K562 (cell line): Measurements from ENCODE around the gene SLC13A4. TPM values are rescaled to one million over a fixed set of nuclear protein-coding genes. Genes with fewer than 3 reads are reported as not detected.
A peak's percentile ranks its signal among the peaks of the same experiment; 100 is the strongest.

Experiments
- ATAC-seq: fragments of 200-7000 bp; cut with Tn5 transposase; 3 replicates; pipeline ENCODE4 v1.9.1; 2020; ENCODE audit warnings: moderate library complexity
- BruUV-seq: library from RNA; stranded (reverse); fragments of 400-500 nt; replicated peaks from 2 replicates; lab custom pipeline; 2021; lab: Mats Ljungman, UMichigan
- CTCF ChIA-PET: fragments of 300-600 bp; formaldehyde crosslinking; extraction: SDS; loops from one replicate; lab custom pipeline; 2021; ENCODE audit warnings: low intra/inter-chr PET ratio; lab: Yijun Ruan, JAX
- POLR2A ChIA-PET: fragments of 300-600, 350-650 bp; sonication (Branson Sonifier 250); formaldehyde crosslinking; extraction: SDS; loops from one replicate; lab custom pipeline; 2021; ENCODE audit warnings: antibody characterized with exemption, inconsistent platforms; lab: Yijun Ruan, JAX
- DNase-seq, 4 experiments: peaks; one replicate each; pipeline versions ENCODE4 v3.0.0 to v3.0.0-alpha.2; 2011 to 2018; ENCODE audit warnings: low spot score in 3 of 4, mixed read lengths in 3 of 4; ENCODE audit errors: extremely low read depth in 1 of 4
- FAIRE-seq: peaks from 2 replicates; lab custom pipeline; 2011; peaks lifted over from hg19 to GRCh38; lab: Jason Lieb, UNC
- H2AFZ ChIP-seq: 2 replicates; pipeline ENCODE4 v1.6.0; 2011; ENCODE audit warnings: low read depth, low read length, control low read depth, inconsistent platforms
- H3K27ac ChIP-seq: fragments of 200-600 bp; 3 replicates; pipeline ENCODE4 v1.8.0; 2011; ENCODE audit warnings: low read depth, mild to moderate bottlenecking, control low read depth, inconsistent platforms, low read length, moderate library complexity, mixed read lengths; ENCODE audit errors: extremely low read depth
- H3K27me3 ChIP-seq, 2 experiments: fragments of 300-600 bp in 1 of 2; 2 replicates in 1 of 2; 3 replicates in 1 of 2; pipeline versions ENCODE4 v1.6.0 to v1.8.0; 2011; ENCODE audit warnings: inconsistent platforms in 2 of 2, low read length in 2 of 2, mild to moderate bottlenecking in 1 of 2, mixed read lengths in 1 of 2, moderate library complexity in 1 of 2; ENCODE audit not compliant: control insufficient read depth in 2 of 2, insufficient read depth in 2 of 2
- H3K36me3 ChIP-seq: fragments of 300-600 bp; 3 replicates; pipeline ENCODE4 v1.8.0; 2011; ENCODE audit warnings: mild to moderate bottlenecking, low read length, inconsistent platforms; ENCODE audit not compliant: control insufficient read depth, insufficient read depth
- H3K4me1 ChIP-seq, 2 experiments: fragments of 200-600 bp in 1 of 2; replicated peaks in 1 of 2; 2 replicates in 1 of 2; 3 replicates in 1 of 2; pipeline versions ENCODE4 v1.5.1 to v1.8.0; 2011; ENCODE audit warnings: inconsistent platforms in 2 of 2, low read length in 2 of 2, mild to moderate bottlenecking in 1 of 2, mixed read lengths in 1 of 2, moderate library complexity in 1 of 2; ENCODE audit not compliant: control insufficient read depth in 2 of 2, insufficient read depth in 2 of 2
- H3K4me2 ChIP-seq: 2 replicates; pipeline ENCODE4 v1.6.1; 2011; ENCODE audit warnings: low read length, control low read depth, inconsistent platforms, mixed read lengths; ENCODE audit not compliant: insufficient read depth
- H3K4me3 ChIP-seq: fragments of 200-600 bp; sonication (generic), shearing (Covaris generic); 2 replicates; pipeline ENCODE4 v1.5.1; 2016; ENCODE audit warnings: control low read depth, inconsistent platforms
- H3K79me2 ChIP-seq: fragments of 200-600 bp; 3 replicates; pipeline ENCODE4 v1.8.0; 2011; ENCODE audit warnings: low read length, inconsistent platforms; ENCODE audit not compliant: control insufficient read depth, insufficient read depth
- H3K9ac ChIP-seq, 2 experiments: 2 replicates each; pipeline versions ENCODE4 v1.6.0 to v1.6.1; 2011; ENCODE audit warnings: low read depth in 2 of 2, low read length in 2 of 2, control low read depth in 1 of 2, inconsistent platforms in 1 of 2, mild to moderate bottlenecking in 1 of 2, mixed read lengths in 1 of 2; ENCODE audit not compliant: insufficient read depth in 1 of 2
- H3K9me1 ChIP-seq: one replicate; pipeline ENCODE4 v1.6.0; 2011; ENCODE audit warnings: inconsistent platforms, mild to moderate bottlenecking, low read length, moderate library complexity; ENCODE audit not compliant: control insufficient read depth, insufficient read depth
- H3K9me3 ChIP-seq: replicated peaks from 2 replicates; pipeline ENCODE4 v1.5.1; 2011; ENCODE audit warnings: low read depth, low read length, inconsistent platforms; ENCODE audit not compliant: control insufficient read depth, insufficient read depth
- H4K20me1 ChIP-seq: replicated peaks from 2 replicates; pipeline ENCODE4 v1.6.1; 2011; ENCODE audit warnings: low read length, inconsistent platforms, mixed read lengths; ENCODE audit not compliant: control insufficient read depth, insufficient read depth
- CEBPB ChIP-seq: fragments of 450-650 bp; IDR thresholded peaks from 2 replicates; pipeline ENCODE4 v1.6.1; 2016; ENCODE audit warnings: missing genetic modification characterization, missing compliant biosample characterization
- DMBX1 ChIP-seq: fragments of 250-450 bp; sonication (Bioruptor Pico); IDR thresholded peaks from 2 replicates; pipeline ENCODE4 v1.8.0; 2022; ENCODE audit warnings: inconsistent platforms, mild to moderate bottlenecking, moderate library complexity, borderline replicate concordance
- L3MBTL2 ChIP-seq: fragments of 450-650 bp; IDR thresholded peaks from 2 replicates; pipeline ENCODE4 v1.6.1; 2016; ENCODE audit warnings: mild to moderate bottlenecking, moderate library complexity
- NR2C1 ChIP-seq, 2 experiments: fragments of 450-650 bp; IDR thresholded peaks; 2 replicates each; pipeline ENCODE4 v1.6.1; 2017; ENCODE audit warnings: mild to moderate bottlenecking in 2 of 2, antibody characterized with exemption in 1 of 2, inconsistent platforms in 1 of 2, missing compliant biosample characterization in 1 of 2, missing genetic modification characterization in 1 of 2
- RBM17 ChIP-seq: fragments of 200-400 bp; formaldehyde crosslinking; IDR thresholded peaks from 2 replicates; pipeline ENCODE4 v1.6.1; 2017; ENCODE audit warnings: low read depth, mild to moderate bottlenecking, low read length, borderline replicate concordance
- SETDB1 ChIP-seq: IDR thresholded peaks from one replicate; pipeline ENCODE4 v1.6.1; 2012; ENCODE audit warnings: low read length, control low read depth, inconsistent platforms
- ZBTB7A ChIP-seq: IDR thresholded peaks from 2 replicates; pipeline ENCODE4 v1.6.1; 2011; ENCODE audit warnings: low read depth, mild to moderate bottlenecking, low read length, moderate library complexity, borderline replicate concordance; ENCODE audit not compliant: control insufficient read depth
- ZNF175 ChIP-seq: fragments of 200-800 bp; sonication (Bioruptor generic); IDR thresholded peaks from 2 replicates; pipeline ENCODE4 v1.6.1; 2016; ENCODE audit warnings: low read depth, mild to moderate bottlenecking, missing genetic modification characterization, missing compliant biosample characterization
- ZNF431 ChIP-seq: sonication (generic); formaldehyde crosslinking; IDR thresholded peaks from 2 replicates; pipeline ENCODE4 v1.8.0; 2022; ENCODE audit warnings: mild to moderate bottlenecking, missing genetic modification reagents
- ZNF589 ChIP-seq: fragments of 200-800 bp; sonication (Bioruptor generic); IDR thresholded peaks from 2 replicates; pipeline ENCODE4 v1.6.1; 2016; ENCODE audit warnings: low read depth, missing genetic modification characterization, missing compliant biosample characterization
- WGBS: fragments of 100-300 bp; shearing (Covaris generic); methylation state at CpG from one replicate; pipeline ENCODE4 v1.1.6; 2016; ENCODE audit warnings: low coverage, mixed read lengths; ENCODE audit not compliant: insufficient coverage; ENCODE audit errors: missing lambda C conversion rate; 5-methylcytosine and 5-hydroxymethylcytosine counted together
- in situ Hi-C: fragments of 300-500 bp; cut with MboI; formaldehyde crosslinking; loops from 4 replicates; pipeline ENCODE4 v1.15.0; 2018; ENCODE audit warnings: inconsistent platforms, mixed read lengths
- intact Hi-C: fragments of 100-400 bp; cut with micrococcal nuclease; formaldehyde crosslinking; loops from 2 replicates; pipeline ENCODE4 v1.14.2; 2022
- polyA plus RNA-seq, 8 experiments: library from polyadenylated mRNA; depleted of rRNA in 4 of 8; stranded (reverse) in 5 of 8; unstranded in 3 of 8; fragments of >200 nt; fragmentation: Nextera tagmentation in 2 of 8; fragmentation: Illumina TruSeq in 1 of 8; extraction: Ambion mirVana in 2 of 8; extraction: Trizol in 1 of 8; gene quantifications; 2 replicates each; pipeline versions ENCODE4 v1.2.1 to v1.2.3, GENCODE V29; 2011 to 2014; ENCODE audit warnings: inconsistent platforms in 1 of 8, missing spikeins in 1 of 8
- total RNA-seq, 7 experiments: library from RNA; depleted of rRNA in 6 of 7; stranded (reverse); fragments of >200 nt in 6 of 7; fragmentation: Illumina TruSeq in 2 of 7; extraction: Trizol in 2 of 7; gene quantifications; 2 replicates each; pipeline versions ENCODE4 v1.2.1 to v1.2.3, GENCODE V29; 2011 to 2021; ENCODE audit warnings: low replicate concordance in 1 of 7
- TF ChIP-seq, protein P1 (sequence below): fragments of 450-650 bp; IDR thresholded peaks from 2 replicates; pipeline ENCODE4 v1.6.1; 2016; ENCODE audit warnings: missing biosample characterization, missing genetic modification characterization
- TF ChIP-seq, protein P2 (sequence below): fragments of 250-450 bp; sonication (Bioruptor Pico); IDR thresholded peaks from 2 replicates; pipeline ENCODE4 v1.5.0; 2021; ENCODE audit warnings: mild to moderate bottlenecking, moderate library complexity
- TF ChIP-seq, protein P3 (sequence below): fragments of 450-650 bp; IDR thresholded peaks from 2 replicates; pipeline ENCODE4 v1.6.1; 2016; ENCODE audit warnings: mild to moderate bottlenecking
- TF ChIP-seq, protein P4 (sequence below): fragments of 250-450 bp; sonication (Bioruptor Pico); IDR thresholded peaks from 2 replicates; pipeline ENCODE4 v1.8.0; 2022; ENCODE audit warnings: moderate library complexity, mild to moderate bottlenecking, inconsistent platforms

The SLC13A4 gene
- total and polyA plus RNA-seq, 9 of the 15 experiments (the other 6 are each of a cell fraction or from before 2014, with no cell fraction given), result 0.11 to 1.0 (median 0.36) TPM

DNA sequence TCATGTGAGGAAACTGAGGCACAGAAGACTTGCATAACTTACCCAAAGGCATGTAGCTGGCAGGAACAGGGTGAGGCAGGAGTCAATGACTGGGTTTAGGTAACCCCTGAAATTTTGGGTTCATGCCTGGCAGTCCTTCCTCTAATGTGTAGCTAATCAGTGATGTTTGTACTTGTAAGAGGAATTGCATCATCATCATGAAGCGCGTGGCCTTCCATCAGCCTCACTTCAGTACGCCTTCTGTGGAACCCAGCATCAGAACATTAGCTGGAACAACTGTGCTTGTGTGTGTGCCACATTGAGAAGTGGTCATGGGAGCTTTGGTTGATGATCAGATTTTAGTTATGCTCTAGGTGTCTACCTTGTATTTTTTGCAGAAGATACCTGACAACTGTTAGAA, 83.8 kb downstream of the SLC13A4 start:
- Histone ChIP-seq H3K36me3 (peaks cover 99% of the 10 kb centered on the region), H3K9ac (no peak overlapping the region), H3K4me2 (no peak overlapping the region), H3K9me3 (no peaks in the 10 kb centered on the region), H3K79me2 (no peaks in the 10 kb centered on the region), H3K27me3 (no peaks in the 10 kb centered on the region), H4K20me1 (no peaks in the 10 kb centered on the region), H3K27ac (peak overlapping the region; percentile 16; the same call in 2 of the 3 replicates), H2AFZ (no peak overlapping the region), H3K4me1 (no peaks in the 10 kb centered on the region; a peak in 1 of 5 replicates), H3K9me1 (no peaks in the 10 kb centered on the region), H3K4me3 (no peak overlapping the region)
- no peak for FAIRE-seq
- in situ Hi-C loops (loop anchor here (10.0 kb wide), 1 partner anchor 359 kb away; no protein-coding TSS in a partner anchor), intact Hi-C loops (loop anchor here (10.0 kb wide), 1 partner anchor 229 kb away; no protein-coding TSS in a partner anchor)
- ChIA-PET CTCF (interaction anchor here (1.0 to 4.8 kb wide), 3 partner anchors 23 to 363 kb away, joined by 3 to 51 read pairs (median 11); no protein-coding TSS in a partner anchor), POLR2A (interaction anchor here (0.6 to 3.5 kb wide), 6 partner anchors 11 to 323 kb away, joined by 3 to 24 read pairs (median 3); partner anchors contain the start of gene STMP1)
- ATAC-seq, result peak; percentile 52
- BruUV-seq, result no TSS peak
- WGBS, result 80% methylated on average over 3 of the region's 3 CpGs
- DNase-seq, result no peak
- TF ChIP-seq, protein P1, sequence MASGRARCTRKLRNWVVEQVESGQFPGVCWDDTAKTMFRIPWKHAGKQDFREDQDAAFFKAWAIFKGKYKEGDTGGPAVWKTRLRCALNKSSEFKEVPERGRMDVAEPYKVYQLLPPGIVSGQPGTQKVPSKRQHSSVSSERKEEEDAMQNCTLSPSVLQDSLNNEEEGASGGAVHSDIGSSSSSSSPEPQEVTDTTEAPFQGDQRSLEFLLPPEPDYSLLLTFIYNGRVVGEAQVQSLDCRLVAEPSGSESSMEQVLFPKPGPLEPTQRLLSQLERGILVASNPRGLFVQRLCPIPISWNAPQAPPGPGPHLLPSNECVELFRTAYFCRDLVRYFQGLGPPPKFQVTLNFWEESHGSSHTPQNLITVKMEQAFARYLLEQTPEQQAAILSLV (tag), result peak; percentile 75
- TF ChIP-seq ZNF589 (CRISPR knock-in tag) (peak; percentile 55; the same call in 1 of the 2 replicates), RBM17 (no peak), ZBTB7A (no peak), ZNF431 (no peak), NR2C1 (IDR thresholded peaks at IDR 0.05) (no peak), NR2C1 (tag; IDR thresholded peaks at IDR 0.05) (peak; percentile 50; the same call in 1 of the 2 replicates), L3MBTL2 (0 out of 2 replicates have a peak, but pooled peaks have one; percentile 19), ZNF175 (CRISPR knock-in tag) (0 out of 2 replicates have a peak, but pooled peaks have one; percentile 71), SETDB1 (no peak), CEBPB (tag) (peak; percentile 90), DMBX1 (CRISPR knock-in tag) (peak; percentile 55)
- TF ChIP-seq, protein P2, sequence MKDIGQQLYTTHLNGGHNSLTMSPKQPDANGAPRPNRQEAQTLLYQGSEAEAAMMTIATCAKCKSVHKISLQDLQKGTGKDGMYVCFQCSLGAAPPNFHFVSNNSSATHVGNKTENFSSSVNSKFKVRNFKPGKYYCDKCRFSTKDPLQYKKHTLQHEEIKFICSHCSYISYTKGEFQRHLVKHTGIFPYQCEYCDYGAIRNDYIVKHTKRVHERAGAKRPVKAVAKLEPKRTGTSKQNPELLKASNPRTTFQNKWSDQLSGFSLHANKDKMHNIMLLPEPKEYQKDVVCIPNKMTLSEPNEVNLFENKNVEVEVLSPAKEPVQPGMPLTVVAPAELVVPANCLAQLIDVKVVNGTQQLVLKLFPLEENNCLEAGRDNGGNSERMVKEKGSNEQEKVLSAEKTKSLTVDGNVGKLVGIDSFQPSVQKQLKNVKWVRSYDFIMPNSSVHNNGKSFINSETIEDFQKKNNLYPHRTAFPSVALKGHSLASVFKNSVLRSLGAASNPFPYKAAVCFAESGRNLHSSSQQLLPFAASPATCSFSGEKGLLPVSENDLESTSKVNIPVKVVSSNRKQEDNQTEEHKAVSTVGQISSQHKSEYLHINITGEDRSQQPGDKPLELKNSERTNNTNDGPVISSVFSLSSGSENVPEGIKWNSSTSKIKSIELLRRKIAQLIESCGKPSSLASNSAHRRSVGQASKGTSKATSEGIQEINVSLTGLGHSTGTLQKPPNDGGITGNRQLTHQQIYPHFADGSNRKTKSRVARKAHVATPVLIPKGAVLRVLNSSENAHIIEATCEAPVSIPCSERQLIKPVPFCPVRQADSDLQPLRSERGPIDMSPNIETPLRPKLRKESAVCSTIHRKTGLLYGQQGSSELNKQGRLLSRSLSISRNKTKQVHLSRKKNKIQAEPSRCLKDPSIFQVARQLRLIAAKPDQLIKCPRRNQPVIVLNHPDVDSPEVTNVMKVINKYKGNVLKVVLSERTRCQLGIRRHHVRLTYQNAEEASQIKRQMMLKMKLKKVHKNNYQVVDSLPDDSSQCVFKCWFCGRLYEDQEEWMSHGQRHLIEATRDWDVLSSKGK, result no peak
- TF ChIP-seq, protein P3, sequence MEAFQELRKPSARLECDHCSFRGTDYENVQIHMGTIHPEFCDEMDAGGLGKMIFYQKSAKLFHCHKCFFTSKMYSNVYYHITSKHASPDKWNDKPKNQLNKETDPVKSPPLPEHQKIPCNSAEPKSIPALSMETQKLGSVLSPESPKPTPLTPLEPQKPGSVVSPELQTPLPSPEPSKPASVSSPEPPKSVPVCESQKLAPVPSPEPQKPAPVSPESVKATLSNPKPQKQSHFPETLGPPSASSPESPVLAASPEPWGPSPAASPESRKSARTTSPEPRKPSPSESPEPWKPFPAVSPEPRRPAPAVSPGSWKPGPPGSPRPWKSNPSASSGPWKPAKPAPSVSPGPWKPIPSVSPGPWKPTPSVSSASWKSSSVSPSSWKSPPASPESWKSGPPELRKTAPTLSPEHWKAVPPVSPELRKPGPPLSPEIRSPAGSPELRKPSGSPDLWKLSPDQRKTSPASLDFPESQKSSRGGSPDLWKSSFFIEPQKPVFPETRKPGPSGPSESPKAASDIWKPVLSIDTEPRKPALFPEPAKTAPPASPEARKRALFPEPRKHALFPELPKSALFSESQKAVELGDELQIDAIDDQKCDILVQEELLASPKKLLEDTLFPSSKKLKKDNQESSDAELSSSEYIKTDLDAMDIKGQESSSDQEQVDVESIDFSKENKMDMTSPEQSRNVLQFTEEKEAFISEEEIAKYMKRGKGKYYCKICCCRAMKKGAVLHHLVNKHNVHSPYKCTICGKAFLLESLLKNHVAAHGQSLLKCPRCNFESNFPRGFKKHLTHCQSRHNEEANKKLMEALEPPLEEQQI, result no peak
- TF ChIP-seq, protein P4, sequence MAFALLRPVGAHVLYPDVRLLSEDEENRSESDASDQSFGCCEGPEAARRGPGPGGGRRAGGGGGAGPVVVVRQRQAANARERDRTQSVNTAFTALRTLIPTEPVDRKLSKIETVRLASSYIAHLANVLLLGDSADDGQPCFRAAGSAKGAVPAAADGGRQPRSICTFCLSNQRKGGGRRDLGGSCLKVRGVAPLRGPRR, result 0 out of 2 replicates have a peak, but pooled peaks have one; percentile 39
